HL-60 (cell line): ENCODE measurements around the gene UBE2L6.

ENCODE experiments used
- POLR2AphosphoS5 ChIP-seq: IDR thresholded peaks from 2 replicates; pipeline ENCODE4 v1.6.1; 2012; ENCODE audit warnings: low read depth
- TF ChIP-seq, protein P1 (sequence below): IDR thresholded peaks from one replicate; pipeline ENCODE4 v1.5.1; 2011; ENCODE audit warnings: low read length, control low read depth, inconsistent platforms; ENCODE audit not compliant: insufficient read depth

DNA sequence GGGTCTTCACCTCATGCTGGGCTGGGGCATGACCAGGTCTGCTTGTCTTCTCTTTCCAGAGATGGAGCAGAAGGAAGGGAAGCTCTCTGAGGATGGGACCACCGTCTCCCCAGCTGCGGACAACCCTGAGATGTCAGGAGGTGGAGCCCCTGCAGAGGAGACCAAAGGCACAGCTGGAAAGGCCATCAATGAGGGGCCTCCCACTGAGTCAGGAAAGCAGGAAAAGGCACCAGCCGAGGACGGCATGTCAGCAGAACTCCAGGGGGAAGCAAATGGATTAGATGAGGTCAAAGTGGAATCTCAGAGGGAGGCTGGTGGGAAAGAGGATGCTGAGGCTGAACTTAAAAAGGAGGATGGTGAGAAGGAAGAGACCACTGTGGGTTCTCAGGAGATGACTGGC is 24.9 kb downstream of the UBE2L6 start:
- TF ChIP-seq, protein P1, sequence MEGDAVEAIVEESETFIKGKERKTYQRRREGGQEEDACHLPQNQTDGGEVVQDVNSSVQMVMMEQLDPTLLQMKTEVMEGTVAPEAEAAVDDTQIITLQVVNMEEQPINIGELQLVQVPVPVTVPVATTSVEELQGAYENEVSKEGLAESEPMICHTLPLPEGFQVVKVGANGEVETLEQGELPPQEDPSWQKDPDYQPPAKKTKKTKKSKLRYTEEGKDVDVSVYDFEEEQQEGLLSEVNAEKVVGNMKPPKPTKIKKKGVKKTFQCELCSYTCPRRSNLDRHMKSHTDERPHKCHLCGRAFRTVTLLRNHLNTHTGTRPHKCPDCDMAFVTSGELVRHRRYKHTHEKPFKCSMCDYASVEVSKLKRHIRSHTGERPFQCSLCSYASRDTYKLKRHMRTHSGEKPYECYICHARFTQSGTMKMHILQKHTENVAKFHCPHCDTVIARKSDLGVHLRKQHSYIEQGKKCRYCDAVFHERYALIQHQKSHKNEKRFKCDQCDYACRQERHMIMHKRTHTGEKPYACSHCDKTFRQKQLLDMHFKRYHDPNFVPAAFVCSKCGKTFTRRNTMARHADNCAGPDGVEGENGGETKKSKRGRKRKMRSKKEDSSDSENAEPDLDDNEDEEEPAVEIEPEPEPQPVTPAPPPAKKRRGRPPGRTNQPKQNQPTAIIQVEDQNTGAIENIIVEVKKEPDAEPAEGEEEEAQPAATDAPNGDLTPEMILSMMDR, result no peak
- no peak for TF ChIP-seq POLR2AphosphoS5
